K562 (cell line): Measurements from ENCODE around the gene ANKRD33.

Experiments
- ATF3 ChIP-seq, 2 experiments: fragments of 450-650 bp in 1 of 2; sonication (generic) in 1 of 2; formaldehyde crosslinking in 1 of 2; IDR thresholded peaks in 1 of 2; conservative IDR thresholded peaks in 1 of 2; 2 replicates each; pipeline versions ENCODE4 v1.6.1 to v1.8.1; 2016 to 2023; ENCODE audit warnings: mild to moderate bottlenecking in 2 of 2, moderate library complexity in 2 of 2, inconsistent platforms in 1 of 2, missing genetic modification reagents in 1 of 2
- E2F8 ChIP-seq: fragments of 450-650 bp; IDR thresholded peaks from 2 replicates; pipeline ENCODE4 v1.7.1; 2018; ENCODE audit warnings: mild to moderate bottlenecking, low read depth; ENCODE audit not compliant: partially characterized antibody
- EWSR1 ChIP-seq: fragments of 450-650 bp; IDR thresholded peaks from 2 replicates; pipeline ENCODE4 v1.6.1; 2018; ENCODE audit warnings: borderline replicate concordance, mild to moderate bottlenecking, low read depth, moderate library complexity; ENCODE audit not compliant: partially characterized antibody
- EZH2 ChIP-seq: IDR thresholded peaks from 2 replicates; pipeline ENCODE4 v1.6.1; 2012; ENCODE audit warnings: low read depth, mild to moderate bottlenecking, inconsistent platforms, low read length, borderline replicate concordance
- KLF16 ChIP-seq: IDR thresholded peaks from 2 replicates; pipeline ENCODE4 v1.6.1; 2016; ENCODE audit warnings: antibody characterized with exemption
- MYNN ChIP-seq, 2 experiments: sonication (generic); formaldehyde crosslinking in 1 of 2; IDR thresholded peaks; 2 replicates each; pipeline versions ENCODE4 v1.5.0 to v1.6.1; 2016 to 2020; ENCODE audit warnings: antibody characterized with exemption in 1 of 2, missing genetic modification reagents in 1 of 2
- NR3C1 ChIP-seq: sonication (generic); formaldehyde crosslinking; IDR thresholded peaks from 2 replicates; pipeline ENCODE4 v1.8.1; 2022; ENCODE audit warnings: missing genetic modification reagents
- PPARD ChIP-seq: fragments of 250-450 bp; sonication (Bioruptor Pico); IDR thresholded peaks from 2 replicates; pipeline ENCODE4 v1.8.0; 2022; ENCODE audit warnings: inconsistent platforms, mild to moderate bottlenecking, moderate library complexity
- RFX5 ChIP-seq: IDR thresholded peaks from 2 replicates; pipeline ENCODE4 v1.6.1; 2011; ENCODE audit warnings: low read depth, mild to moderate bottlenecking, improper control_type of control experiment, low read length
- RREB1 ChIP-seq: fragments of 250-450 bp; sonication (Bioruptor Pico); IDR thresholded peaks from 2 replicates; pipeline ENCODE4 v1.4.0; 2020
- SMAD3 ChIP-seq: fragments of 450-650 bp; formaldehyde crosslinking; conservative IDR thresholded peaks from 2 replicates; pipeline ENCODE4 v1.4.0; 2020; ENCODE audit warnings: mild to moderate bottlenecking
- SRSF1 ChIP-seq: fragments of 200-400 bp; formaldehyde crosslinking; IDR thresholded peaks from 2 replicates; pipeline ENCODE4 v1.6.1; 2017; ENCODE audit warnings: mild to moderate bottlenecking, low read depth, low read length, moderate library complexity
- XRCC3 ChIP-seq: fragments of 450-650 bp; IDR thresholded peaks from 2 replicates; pipeline ENCODE4 v1.6.1; 2017; ENCODE audit warnings: mild to moderate bottlenecking, moderate library complexity
- ZNF444 ChIP-seq: fragments of 250-450 bp; sonication (Bioruptor Pico); IDR thresholded peaks from 2 replicates; pipeline ENCODE4 v1.4.0; 2020; ENCODE audit warnings: mild to moderate bottlenecking, moderate library complexity

GRCh38 chr12:51870504-51870903 lies 17.4 kb upstream of the ANKRD33 start:
- no peak for TF ChIP-seq KLF16
- TF ChIP-seq SRSF1 = no peak
- no peak for TF ChIP-seq RFX5
- no peak for TF ChIP-seq NR3C1
- TF ChIP-seq MYNN (IDR thresholded peaks at IDR 0.05) = no peak
- TF ChIP-seq MYNN (CRISPR knock-in tag; IDR thresholded peaks at IDR 0.05) = no peak
- TF ChIP-seq ATF3 (IDR thresholded peaks at IDR 0.05) = no peak
- TF ChIP-seq ATF3 (CRISPR knock-in tag; conservative IDR thresholded peaks at IDR 0.05) = no peak
- no peak for TF ChIP-seq E2F8
- TF ChIP-seq EZH2 = no peak
- TF ChIP-seq SMAD3 = no peak
- no peak for TF ChIP-seq EWSR1
- TF ChIP-seq XRCC3 = no peak
- no peak for TF ChIP-seq RREB1 (CRISPR knock-in tag)
- TF ChIP-seq ZNF444 = no peak
- no peak for TF ChIP-seq PPARD
